Ovary (tissue), 3 donors: ENCODE results near the gene CSNK1A1.

Source experiments
- EP300 ChIP-seq: sonication (generic); formaldehyde crosslinking; IDR thresholded peaks from one replicate; pipeline ENCODE4 v1.6.1; 2017; ENCODE audit warnings: antibody characterized with exemption
- TF ChIP-seq, protein P1 (sequence below), 3 donors: fragments of 450-650 bp in 2 of 3; fragments of 200-600 bp in 1 of 3; IDR thresholded peaks; one replicate each; pipeline versions ENCODE4 v1.5.1 to v1.8.0; 2016 to 2022; ENCODE audit warnings: antibody characterized with exemption in 3 of 3, mild to moderate bottlenecking in 1 of 3
- donor health status: DM: no; HTN: no; CAD: no.

DNA sequence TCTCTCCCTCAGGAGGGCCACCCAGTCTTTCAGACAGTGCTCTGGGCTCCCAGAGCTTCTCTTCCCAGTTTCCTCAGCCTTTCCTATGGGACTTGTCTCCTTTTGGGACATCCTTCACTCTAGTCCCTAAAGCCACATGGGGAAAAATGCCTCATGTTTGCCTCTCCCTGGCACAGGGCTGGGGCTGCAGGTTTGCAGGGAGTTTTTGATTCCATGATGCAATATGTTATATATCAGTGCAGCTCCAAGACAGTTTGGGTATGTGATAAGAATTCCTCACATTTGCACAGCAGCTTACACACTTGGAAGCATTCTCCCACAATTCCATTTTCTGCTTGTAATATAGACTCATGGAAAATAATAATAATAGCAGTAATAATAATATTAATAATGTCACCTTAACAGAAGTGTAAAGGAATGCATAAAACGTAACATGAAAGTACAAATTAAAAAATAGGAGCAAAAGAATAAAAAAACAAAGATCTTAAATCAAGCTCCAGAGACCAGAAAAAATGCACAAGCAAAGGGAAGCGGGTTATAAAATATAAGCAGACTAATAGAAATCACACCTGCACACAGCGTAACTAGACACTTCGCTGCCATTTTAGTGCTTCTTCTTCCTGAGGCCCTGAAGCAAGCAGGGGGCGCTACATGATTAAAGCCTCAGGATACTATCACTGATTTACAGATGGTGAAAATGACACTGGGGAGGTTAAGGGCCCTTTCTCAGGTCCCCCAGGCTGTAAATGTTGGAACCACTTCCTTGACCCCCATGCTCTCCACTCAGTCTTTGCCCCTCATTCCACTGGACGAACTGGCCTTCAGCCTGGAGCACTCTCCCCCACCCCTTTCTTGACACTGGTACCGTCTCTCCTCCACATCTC, 102.2 kb downstream of the CSNK1A1 start:
- no peak for TF ChIP-seq EP300
- TF ChIP-seq, protein P1, sequence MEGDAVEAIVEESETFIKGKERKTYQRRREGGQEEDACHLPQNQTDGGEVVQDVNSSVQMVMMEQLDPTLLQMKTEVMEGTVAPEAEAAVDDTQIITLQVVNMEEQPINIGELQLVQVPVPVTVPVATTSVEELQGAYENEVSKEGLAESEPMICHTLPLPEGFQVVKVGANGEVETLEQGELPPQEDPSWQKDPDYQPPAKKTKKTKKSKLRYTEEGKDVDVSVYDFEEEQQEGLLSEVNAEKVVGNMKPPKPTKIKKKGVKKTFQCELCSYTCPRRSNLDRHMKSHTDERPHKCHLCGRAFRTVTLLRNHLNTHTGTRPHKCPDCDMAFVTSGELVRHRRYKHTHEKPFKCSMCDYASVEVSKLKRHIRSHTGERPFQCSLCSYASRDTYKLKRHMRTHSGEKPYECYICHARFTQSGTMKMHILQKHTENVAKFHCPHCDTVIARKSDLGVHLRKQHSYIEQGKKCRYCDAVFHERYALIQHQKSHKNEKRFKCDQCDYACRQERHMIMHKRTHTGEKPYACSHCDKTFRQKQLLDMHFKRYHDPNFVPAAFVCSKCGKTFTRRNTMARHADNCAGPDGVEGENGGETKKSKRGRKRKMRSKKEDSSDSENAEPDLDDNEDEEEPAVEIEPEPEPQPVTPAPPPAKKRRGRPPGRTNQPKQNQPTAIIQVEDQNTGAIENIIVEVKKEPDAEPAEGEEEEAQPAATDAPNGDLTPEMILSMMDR (IDR thresholded peaks at IDR 0.05) = no peak
